HG02840 (cell line): ENCODE data around the gene PRKCE.
"Not testable (repeated sequence)": the region's sequence is repeated elsewhere in the genome, so short reads cannot be mapped to it uniquely, and the experiment has no call there.

Experiments used
- ATAC-seq: cut with Tn5 transposase; IDR thresholded peaks from one replicate; pipeline ENCODE4 v1.9.1; 2021; ENCODE audit warnings: mild to moderate bottlenecking, moderate library complexity, moderate number of reproducible peaks; ENCODE audit not compliant: unreplicated experiment, low FRiP score

The PRKCE gene

GRCh38 chr2:45899926-45900325 is 248.5 kb downstream of the PRKCE start:
- ATAC-seq = no peak

GRCh38 chr2:45901468-45902032 is 250.1 kb downstream of the PRKCE start:
- no peak for ATAC-seq

GRCh38 chr2:45902380-45902779 is 250.9 kb downstream of the PRKCE start:
- no peak for ATAC-seq

GRCh38 chr2:45902781-45903375 is 251.4 kb downstream of the PRKCE start:
- no peak for ATAC-seq

GRCh38 chr2:45904267-45904945 is 252.9 kb downstream of the PRKCE start:
- peak; percentile 52 for ATAC-seq

GRCh38 chr2:45904946-45905631 is 253.6 kb downstream of the PRKCE start:
- ATAC-seq = no peak

- no peak for ATAC-seq
Measured at GRCh38 chr2:45905632-45905958, 254.1 kb downstream of the PRKCE start.

- ATAC-seq = no peak
Measured at GRCh38 chr2:45907592-45907991, 256.1 kb downstream of the PRKCE start.

GRCh38 chr2:45908316-45909170 is 257.1 kb downstream of the PRKCE start:
- ATAC-seq = no peak

- ATAC-seq = no peak
Measured at GRCh38 chr2:45909171-45909565, 257.7 kb downstream of the PRKCE start.

- ATAC-seq = peak; percentile 42
Measured at GRCh38 chr2:45909677-45910191, 258.3 kb downstream of the PRKCE start.

- no peak for ATAC-seq
Measured at GRCh38 chr2:45910473-45911060, 259.1 kb downstream of the PRKCE start.

GRCh38 chr2:45911538-45911937 is 260.1 kb downstream of the PRKCE start:
- no peak for ATAC-seq

GRCh38 chr2:45912109-45912508 is 260.6 kb downstream of the PRKCE start:
- no peak for ATAC-seq

- no peak for ATAC-seq
Measured at GRCh38 chr2:45913539-45913938, 262.1 kb downstream of the PRKCE start.

GRCh38 chr2:45915523-45915922 is 264.0 kb downstream of the PRKCE start:
- ATAC-seq = no peak

- not testable (repeated sequence) for ATAC-seq
Measured at GRCh38 chr2:45917561-45918176, 266.2 kb downstream of the PRKCE start.

GRCh38 chr2:45918463-45919159 is 267.1 kb downstream of the PRKCE start:
- no peak for ATAC-seq

- no peak for ATAC-seq
Measured at GRCh38 chr2:45919160-45919650, 267.7 kb downstream of the PRKCE start.
